Stomach smooth muscle (tissue), 2 donors: ENCODE results near the gene SOS1.
"Not testable (repeated sequence)": the region's sequence is repeated elsewhere in the genome, so short reads cannot be mapped to it uniquely, and the experiment has no call there.

Source experiments
- H3K27ac ChIP-seq: one replicate; pipeline ENCODE4 v1.7.0; 2013; ENCODE audit warnings: mild to moderate bottlenecking, low read length, inconsistent platforms
- H3K27me3 ChIP-seq, 2 donors: one replicate each; pipeline ENCODE4 v1.7.0; 2013; ENCODE audit warnings: low read length in 2 of 2; ENCODE audit not compliant: insufficient read depth in 2 of 2, control insufficient read depth in 1 of 2
- H3K36me3 ChIP-seq, 2 donors: one replicate each; pipeline ENCODE4 v1.7.0; 2013; ENCODE audit warnings: low read length in 2 of 2; ENCODE audit not compliant: control insufficient read depth in 2 of 2, insufficient read depth in 2 of 2
- H3K4me1 ChIP-seq: one replicate; pipeline ENCODE4 v1.7.0; 2013; ENCODE audit warnings: low read length; ENCODE audit not compliant: control insufficient read depth, insufficient read depth
- H3K4me3 ChIP-seq, 2 donors: one replicate each; pipeline ENCODE4 v1.7.0; 2013; ENCODE audit warnings: low read length in 2 of 2
- H3K9ac ChIP-seq, 2 donors: one replicate each; pipeline ENCODE4 v1.7.0; 2013; ENCODE audit warnings: low read length in 2 of 2, mild to moderate bottlenecking in 1 of 2
- H3K9me3 ChIP-seq, 2 donors: one replicate each; pipeline ENCODE4 v1.7.0; 2013; ENCODE audit warnings: low read length in 2 of 2; ENCODE audit not compliant: control insufficient read depth in 2 of 2
- donor health status: healthy.
- donor health status: Pancreatic carcinoma.

SOS1 gene

GRCh38 chr2:39120771-39121522 lies at the start of gene SOS1:
SOS1 (minus strand) TSS chr2:39121051; CDS start chr2:39120422, 629 bp downstream.
- Histone ChIP-seq H3K9ac (peak within 1 kb of the TSS; percentile 84 to 90), H3K4me1 (peaks cover 27% of the 10 kb centered on the region), H3K27me3 (no peaks in the 10 kb centered on the region), H3K4me3 (peak within 1 kb of the TSS; percentile 89 to 92), H3K9me3 (no peaks in the 10 kb centered on the region), H3K27ac (peak within 1 kb of the TSS; percentile 93), H3K36me3 (no peaks in the 10 kb centered on the region)

- H3K36me3 ChIP-seq = no peaks in the 10 kb centered on the region
- no peak overlapping the region for H3K9ac ChIP-seq
- no peak overlapping the region for H3K4me3 ChIP-seq
- H3K27me3 ChIP-seq = no peaks in the 10 kb centered on the region
- H3K9me3 ChIP-seq = no peaks in the 10 kb centered on the region
- no peak overlapping the region for H3K27ac ChIP-seq
- peaks cover 8% of the 10 kb centered on the region for H3K4me1 ChIP-seq
Observed at GRCh38 chr2:39164089-39164488, 43.2 kb upstream of the SOS1 start.

- H3K27me3 ChIP-seq = no peaks in the 10 kb centered on the region
- peak overlapping the region; percentile 31 for H3K27ac ChIP-seq
- no peak overlapping the region for H3K9ac ChIP-seq
- no peaks in the 10 kb centered on the region for H3K9me3 ChIP-seq
- H3K4me1 ChIP-seq = peaks cover 8% of the 10 kb centered on the region
- no peaks in the 10 kb centered on the region for H3K36me3 ChIP-seq
- peak overlapping the region in 1 of 2 donors; percentile 37 for H3K4me3 ChIP-seq
Observed at GRCh38 chr2:39160982-39161381, 40.1 kb upstream of the SOS1 start.

GRCh38 chr2:39159283-39159682 lies 38.4 kb upstream of the SOS1 start:
- no peak overlapping the region for H3K4me3 ChIP-seq

DNA sequence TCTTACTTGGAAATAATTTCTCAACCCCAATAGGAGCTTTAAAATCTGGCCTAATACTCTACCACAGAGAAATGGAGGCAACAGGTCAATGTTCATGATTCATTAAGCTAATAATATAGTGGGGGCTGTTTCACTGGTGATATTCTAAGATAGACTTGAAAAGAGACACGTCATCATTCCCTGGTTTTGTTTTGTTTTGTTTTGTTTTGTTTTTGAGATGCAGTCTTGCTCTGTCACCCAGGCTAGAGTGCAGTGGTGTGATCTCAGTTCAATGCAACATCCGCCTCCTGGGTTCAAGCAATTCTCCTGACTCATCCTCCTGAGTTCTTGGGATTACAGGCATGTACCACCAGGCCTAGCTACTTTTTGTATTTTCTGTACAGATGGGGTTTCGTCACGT lies 37.5 kb upstream of the SOS1 start:
- Histone ChIP-seq H3K9me3 (no peaks in the 10 kb centered on the region), H3K9ac (no peak overlapping the region), H3K36me3 (no peaks in the 10 kb centered on the region), H3K27ac (no peak overlapping the region), H3K4me3 (no peak overlapping the region), H3K27me3 (no peaks in the 10 kb centered on the region), H3K4me1 (peaks cover 8% of the 10 kb centered on the region)

More at GRCh38 chr2:39159283-39159682, 38.4 kb upstream of the SOS1 start:
- H3K9ac ChIP-seq = no peak overlapping the region
- no peaks in the 10 kb centered on the region for H3K9me3 ChIP-seq
- H3K4me1 ChIP-seq = peaks cover 8% of the 10 kb centered on the region
- no peak overlapping the region for H3K27ac ChIP-seq
- no peaks in the 10 kb centered on the region for H3K27me3 ChIP-seq
- no peaks in the 10 kb centered on the region for H3K36me3 ChIP-seq

GRCh38 chr2:39156846-39157245 lies 36.0 kb upstream of the SOS1 start:
- Histone ChIP-seq H3K4me1 (peaks cover 6% of the 10 kb centered on the region), H3K9ac (no peak overlapping the region), H3K27ac (no peak overlapping the region)

DNA sequence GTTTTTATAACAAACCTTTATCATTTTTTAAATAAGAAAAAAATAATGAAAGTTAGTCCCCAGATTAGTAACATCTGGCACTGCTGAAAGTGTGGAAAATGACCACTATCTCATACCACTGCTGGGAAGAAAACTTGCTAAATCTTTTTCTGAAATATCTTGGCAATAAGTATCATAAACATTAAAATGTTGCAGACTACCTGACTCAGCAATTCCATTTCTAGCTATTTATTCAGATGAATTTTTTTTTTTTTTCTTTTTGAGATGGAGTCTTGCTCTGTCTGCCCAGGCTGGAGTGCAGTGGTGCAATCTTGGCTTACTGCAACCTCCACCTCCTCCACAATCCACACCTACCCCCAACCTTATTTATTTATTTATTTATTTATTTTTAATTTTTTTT lies 35.3 kb upstream of the SOS1 start:
- Histone ChIP-seq H3K4me3 (no peak overlapping the region), H3K27ac (no peak overlapping the region), H3K9me3 (no peaks in the 10 kb centered on the region), H3K27me3 (no peaks in the 10 kb centered on the region), H3K36me3 (no peaks in the 10 kb centered on the region), H3K4me1 (peaks cover 2% of the 10 kb centered on the region), H3K9ac (no peak overlapping the region)

More at GRCh38 chr2:39156846-39157245, 36.0 kb upstream of the SOS1 start:
- no peaks in the 10 kb centered on the region for H3K27me3 ChIP-seq
- no peak overlapping the region for H3K4me3 ChIP-seq
- H3K36me3 ChIP-seq = no peaks in the 10 kb centered on the region
- H3K9me3 ChIP-seq = no peaks in the 10 kb centered on the region

GRCh38 chr2:39155573-39155972 lies 34.7 kb upstream of the SOS1 start:
- H3K27ac ChIP-seq, H3K9ac ChIP-seq, H3K27me3 ChIP-seq: not testable (repeated sequence)

DNA sequence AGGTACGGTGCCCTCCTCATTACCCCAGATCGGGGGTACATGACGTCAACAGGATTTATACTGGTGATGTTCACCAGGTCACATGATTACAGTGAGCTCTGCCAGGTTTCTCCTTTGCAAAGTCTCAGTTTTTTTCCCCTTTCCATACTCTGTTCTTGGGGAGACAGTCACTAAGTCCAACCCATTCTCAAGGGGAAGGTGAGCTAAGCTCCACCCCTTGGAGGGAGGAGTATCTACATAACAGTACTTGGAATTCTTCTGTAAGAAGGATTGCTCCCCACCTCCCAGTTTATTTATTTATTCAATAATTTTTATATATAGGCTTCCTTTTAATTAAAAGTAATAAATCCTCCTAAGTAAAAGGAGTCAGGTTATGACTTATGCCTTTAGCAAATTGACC lies 34.1 kb upstream of the SOS1 start:
- no peaks in the 10 kb centered on the region for H3K4me1 ChIP-seq
- no peak overlapping the region for H3K4me3 ChIP-seq
- H3K9me3 ChIP-seq = no peaks in the 10 kb centered on the region
- H3K27ac ChIP-seq = no peak overlapping the region
- H3K9ac ChIP-seq = no peak overlapping the region
- H3K36me3 ChIP-seq = no peaks in the 10 kb centered on the region
- no peaks in the 10 kb centered on the region for H3K27me3 ChIP-seq

More at GRCh38 chr2:39155573-39155972, 34.7 kb upstream of the SOS1 start:
- not testable (repeated sequence) for H3K4me1 ChIP-seq, H3K4me3 ChIP-seq, H3K9me3 ChIP-seq, H3K36me3 ChIP-seq

GRCh38 chr2:39153312-39153711 lies 32.5 kb upstream of the SOS1 start:
- Histone ChIP-seq H3K9me3 (no peaks in the 10 kb centered on the region), H3K36me3 (no peaks in the 10 kb centered on the region), H3K27ac (no peak overlapping the region), H3K4me3 (no peak overlapping the region), H3K27me3 (no peaks in the 10 kb centered on the region), H3K4me1 (no peaks in the 10 kb centered on the region), H3K9ac (no peak overlapping the region)

- Histone ChIP-seq H3K27ac (no peak overlapping the region), H3K9ac (no peak overlapping the region), H3K36me3 (no peaks in the 10 kb centered on the region)
Observed at GRCh38 chr2:39152504-39152903, 31.7 kb upstream of the SOS1 start.

More at GRCh38 chr2:39152504-39152903, 31.7 kb upstream of the SOS1 start:
- Histone ChIP-seq H3K27me3 (no peaks in the 10 kb centered on the region), H3K9me3 (no peaks in the 10 kb centered on the region), H3K4me1 (no peaks in the 10 kb centered on the region), H3K4me3 (no peak overlapping the region)
